ENCODE results near the gene EFCAB6. TPM values are rescaled to one million over a fixed set of nuclear protein-coding genes. Genes with fewer than 3 reads are reported as not detected.
A peak's percentile ranks its signal among the peaks of the same experiment; 100 is the strongest.

EFCAB6 gene
- total RNA-seq, 1 experiment from 2014 or later, result 0.52 TPM

DNA sequence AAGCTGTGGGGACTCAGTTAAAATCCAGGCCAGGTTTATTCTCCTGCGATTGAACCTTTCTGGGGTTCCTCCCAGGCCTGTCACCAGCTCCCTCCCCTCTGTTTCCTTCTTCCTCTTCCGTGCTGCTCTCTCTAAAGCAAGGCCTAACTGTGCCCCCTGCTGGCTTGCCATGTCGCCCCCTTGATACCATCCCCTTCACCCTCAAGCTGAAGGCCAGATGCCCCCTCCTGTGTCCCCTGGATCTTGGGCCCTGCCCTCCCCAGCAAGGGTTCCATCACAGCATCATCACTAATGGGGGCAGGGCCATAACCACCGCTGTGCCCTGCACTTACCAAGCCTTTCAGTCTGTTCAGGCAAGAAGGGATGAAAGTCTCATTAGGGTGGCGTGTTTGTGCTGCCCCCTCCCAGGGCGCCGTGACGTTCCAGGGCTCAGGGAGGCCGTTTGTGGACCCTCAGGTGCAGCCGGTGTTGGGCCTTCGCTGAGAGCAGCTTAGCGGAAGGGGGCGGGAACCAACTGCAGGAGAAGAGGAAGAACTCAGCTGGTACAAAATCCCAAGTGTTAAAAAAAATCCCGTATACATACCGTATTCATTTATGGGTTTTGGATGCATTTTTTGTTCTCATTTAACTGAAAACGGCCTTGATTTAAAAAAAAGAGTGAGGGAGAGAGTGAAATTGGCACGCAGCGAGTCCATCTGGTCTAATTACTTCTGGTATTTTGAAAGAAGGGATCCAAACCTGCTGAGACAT is 330.4 kb downstream of the EFCAB6 start:
- peak; percentile 59 for ATAC-seq
- Histone ChIP-seq H3K9ac (ENCODE audit: low read length) (no peak overlapping the region), H3K27ac (ENCODE audit: low read depth, low read length) (no peak overlapping the region), H3K4me1 (ENCODE audit: control insufficient read depth in 1 of 2, insufficient read depth in 2 of 2, low read length in 2 of 2) (no peaks in the 10 kb centered on the region), H3K4me2 (ENCODE audit: low read length) (no peak overlapping the region), H3K36me3 (ENCODE audit: control insufficient read depth in 1 of 2, insufficient read depth in 2 of 2, low read length in 2 of 2) (no peaks in the 10 kb centered on the region), H3K9me2 (ENCODE audit: insufficient read depth) (no peaks in the 10 kb centered on the region), H3K79me2 (ENCODE audit: insufficient read depth, low read length) (no peaks in the 10 kb centered on the region), H4K20me1 (ENCODE audit: insufficient read depth) (no peaks in the 10 kb centered on the region), H2AFZ (ENCODE audit: low read depth, low read length, poor library complexity, severe bottlenecking) (no peak overlapping the region), H3K4me3 (replicated peaks in 1 of 2; ENCODE audit: low read depth in 1 of 2, low read length in 2 of 2) (no peak overlapping the region), H3K27me3 (ENCODE audit: insufficient read depth, low read length) (peaks cover 7% of the 10 kb centered on the region), H3K9me3 (ENCODE audit: control insufficient read depth in 1 of 2, insufficient read depth in 1 of 2, low read depth in 1 of 2, low read length in 2 of 2) (no peaks in the 10 kb centered on the region)
- no TSS peak for BruUV-seq (replicated peaks)
- DNase-seq (ENCODE audit: low read depth, low spot score), result no peak
- ChIA-PET RAD21 (ENCODE audit: low non-redundant PET in 1 of 2, low total read pairs in 2 of 2, uncharacterized antibody in 2 of 2, unreplicated experiment in 2 of 2) (no interaction called here), CTCF (interaction anchor here (0.9 kb wide), 1 partner anchor 95 kb away, joined by 4 read pairs; no protein-coding TSS in a partner anchor), POLR2A (no interaction called here)
- intact Hi-C loops (cut with micrococcal nuclease), result no loop called here
- TF ChIP-seq RAD21 (IDR thresholded peaks at IDR 0.05; ENCODE audit: low read depth), result peak; percentile 30; the same call in 1 of the 2 replicates
- no peak for TF ChIP-seq ZBTB33 (IDR thresholded peaks at IDR 0.05; ENCODE audit: extremely low read depth, insufficient replicate concordance, low read length)
- TF ChIP-seq EZH2 (IDR thresholded peaks at IDR 0.05), result no peak
- TF ChIP-seq, protein P1, sequence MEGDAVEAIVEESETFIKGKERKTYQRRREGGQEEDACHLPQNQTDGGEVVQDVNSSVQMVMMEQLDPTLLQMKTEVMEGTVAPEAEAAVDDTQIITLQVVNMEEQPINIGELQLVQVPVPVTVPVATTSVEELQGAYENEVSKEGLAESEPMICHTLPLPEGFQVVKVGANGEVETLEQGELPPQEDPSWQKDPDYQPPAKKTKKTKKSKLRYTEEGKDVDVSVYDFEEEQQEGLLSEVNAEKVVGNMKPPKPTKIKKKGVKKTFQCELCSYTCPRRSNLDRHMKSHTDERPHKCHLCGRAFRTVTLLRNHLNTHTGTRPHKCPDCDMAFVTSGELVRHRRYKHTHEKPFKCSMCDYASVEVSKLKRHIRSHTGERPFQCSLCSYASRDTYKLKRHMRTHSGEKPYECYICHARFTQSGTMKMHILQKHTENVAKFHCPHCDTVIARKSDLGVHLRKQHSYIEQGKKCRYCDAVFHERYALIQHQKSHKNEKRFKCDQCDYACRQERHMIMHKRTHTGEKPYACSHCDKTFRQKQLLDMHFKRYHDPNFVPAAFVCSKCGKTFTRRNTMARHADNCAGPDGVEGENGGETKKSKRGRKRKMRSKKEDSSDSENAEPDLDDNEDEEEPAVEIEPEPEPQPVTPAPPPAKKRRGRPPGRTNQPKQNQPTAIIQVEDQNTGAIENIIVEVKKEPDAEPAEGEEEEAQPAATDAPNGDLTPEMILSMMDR (IDR thresholded peaks at IDR 0.05 in 2 of 3, conservative IDR thresholded peaks at IDR 0.05 in 1 of 3; ENCODE audit: borderline replicate concordance in 1 of 3, insufficient read depth in 1 of 3, low read depth in 2 of 3, low read length in 2 of 3), result peak in 2 of 3 experiments; percentile 24 to 31; a peak in 2 of 6 replicates
- no peak for TF ChIP-seq ZFX (IDR thresholded peaks at IDR 0.05)
